Stimulated activated CD4-positive, alpha-beta T cell treated with anti-CD3 and anti-CD28 coated beads, Interleukin-2, amount 100 ng/mL, for 4 hours (primary cell): ENCODE data around the gene PILRB.

ENCODE experiments used
- DNase-seq: peaks from one replicate; pipeline ENCODE4 v3.0.0-alpha.2; 2020; ENCODE audit warnings: low read depth

Gene PILRB

GRCh38 chr7:100407285-100408180 is 49.6 kb downstream of the PILRB start:
- peak; percentile 42 for DNase-seq

GRCh38 chr7:100411101-100411500 is 53.2 kb downstream of the PILRB start:
- no peak for DNase-seq

DNA sequence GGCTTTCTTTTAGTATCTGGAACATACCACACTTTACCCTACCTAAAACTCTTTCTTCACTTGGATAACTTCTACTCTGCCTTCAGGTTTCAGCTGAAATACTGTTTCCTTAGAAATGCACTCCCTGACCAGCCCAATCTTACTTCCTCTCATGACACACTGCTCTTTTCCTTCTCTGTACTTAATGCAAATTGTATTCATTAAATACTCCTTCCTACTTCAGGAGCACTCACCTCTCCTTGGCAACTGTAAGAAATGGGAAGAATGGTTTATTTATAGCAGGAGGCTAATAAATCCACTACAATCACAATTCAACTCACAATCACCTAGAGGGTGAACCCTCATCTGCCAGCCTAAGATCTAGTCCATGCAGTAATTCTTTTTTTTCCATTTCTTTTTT is 55.4 kb downstream of the PILRB start:
- DNase-seq = no peak

DNA sequence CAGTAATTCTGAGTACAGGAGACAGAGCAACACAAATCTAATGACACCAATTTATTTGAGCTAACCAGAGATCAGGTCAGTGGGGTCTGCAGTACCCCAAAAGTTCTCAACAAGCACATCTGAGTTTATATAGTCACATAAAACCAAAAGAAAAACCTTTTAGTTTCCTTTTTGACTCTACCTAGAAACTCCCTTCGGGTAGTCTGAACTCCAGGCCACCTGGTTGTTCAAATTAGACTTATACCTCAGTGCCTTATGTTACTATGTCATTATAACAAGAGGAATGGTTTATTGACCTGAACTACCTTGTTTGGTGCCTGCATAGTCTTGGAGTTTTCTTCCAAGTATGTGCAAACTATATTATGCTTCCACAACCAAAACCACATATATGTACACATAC is 56.0 kb downstream of the PILRB start:
- DNase-seq = no peak

DNA sequence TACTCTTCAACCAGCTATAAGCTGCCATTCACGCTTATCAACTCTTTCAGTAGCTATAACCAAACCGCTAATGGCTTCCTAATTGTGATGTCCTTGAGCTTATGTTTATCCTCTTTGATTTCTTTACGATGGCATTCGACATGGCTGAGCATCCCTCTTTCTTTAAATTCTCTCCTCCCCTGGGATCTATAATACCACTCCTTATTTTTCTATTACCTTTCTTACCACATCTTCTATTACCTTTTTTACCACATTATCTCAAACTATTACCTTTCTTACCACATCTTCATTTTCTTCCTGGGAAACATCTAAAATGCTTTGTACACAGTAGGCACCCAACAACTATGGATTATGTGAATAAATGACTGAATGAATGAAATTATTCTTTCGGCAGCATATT is 57.5 kb downstream of the PILRB start:
- DNase-seq = no peak
